WTC11 (cell line): ENCODE measurements around the gene MGAT5B. TPM values are rescaled to one million over a fixed set of nuclear protein-coding genes. Genes with fewer than 3 reads are reported as not detected.

ENCODE experiments used
- ATAC-seq: fragments of 200-7000 bp; cut with Tn5 transposase; 2 replicates; pipeline ENCODE4 v1.10.0; 2021; ENCODE audit warnings: mild to moderate bottlenecking, moderate library complexity
- CTCF ChIA-PET: fragments of 300-600 bp; sonication (Branson Sonifier 250); formaldehyde crosslinking; loops from one replicate; lab custom pipeline; 2021; ENCODE audit warnings: antibody characterized with exemption; lab: Charles Lee
- POLR2A ChIA-PET: fragments of 350-600 bp; sonication (Branson Sonifier 250); formaldehyde crosslinking; loops from one replicate; lab custom pipeline; 2021; ENCODE audit warnings: antibody characterized with exemption; lab: Charles Lee
- DNase-seq: peaks from one replicate; pipeline ENCODE4 v3.0.0; 2021; ENCODE audit warnings: low spot score
- H3K27ac Mint-ChIP-seq: 2 replicates; pipeline ENCODE4 v1.8.0; 2021; ENCODE audit warnings: mixed read lengths
- H3K27me3 Mint-ChIP-seq: 2 replicates; pipeline ENCODE4 v1.8.0; 2021; ENCODE audit warnings: low read depth, mild to moderate bottlenecking, moderate library complexity, mixed read lengths
- H3K36me3 Mint-ChIP-seq: 2 replicates; pipeline ENCODE4 v1.8.0; 2021; ENCODE audit warnings: mixed read lengths
- H3K4me1 Mint-ChIP-seq: 2 replicates; pipeline ENCODE4 v1.8.0; 2022; ENCODE audit warnings: mixed read lengths
- H3K4me3 Mint-ChIP-seq: 2 replicates; pipeline ENCODE4 v1.8.0; 2021; ENCODE audit warnings: mild to moderate bottlenecking, moderate library complexity, mixed read lengths
- H3K9me3 Mint-ChIP-seq: 2 replicates; pipeline ENCODE4 v1.8.0; 2021; ENCODE audit warnings: mixed read lengths
- ATF2 ChIP-seq: sonication (generic); formaldehyde crosslinking; IDR thresholded peaks from 2 replicates; pipeline ENCODE4 v1.8.1; 2022; ENCODE audit warnings: low read depth, missing genetic modification reagents, borderline replicate concordance
- CTCF ChIP-seq: fragments of 200-600 bp; IDR thresholded peaks from 2 replicates; pipeline ENCODE4 v1.8.0; 2022; ENCODE audit warnings: antibody characterized with exemption
- GRHL2 ChIP-seq: fragments of 250-450 bp; sonication (Bioruptor Pico); IDR thresholded peaks from 2 replicates; pipeline ENCODE4 v1.8.0; 2022; ENCODE audit warnings: mild to moderate bottlenecking, moderate library complexity; ENCODE audit not compliant: insufficient replicate concordance, severe bottlenecking
- GTF2I ChIP-seq: fragments of 250-450 bp; sonication (Bioruptor Pico); conservative IDR thresholded peaks from 2 replicates; pipeline ENCODE4 v1.4.0; 2021; ENCODE audit warnings: mild to moderate bottlenecking
- JAZF1 ChIP-seq: fragments of 250-450 bp; sonication (Bioruptor Pico); IDR thresholded peaks from 2 replicates; pipeline ENCODE4 v1.9.0; 2021; ENCODE audit warnings: moderate library complexity, mild to moderate bottlenecking, inconsistent platforms
- MAX ChIP-seq: sonication (generic); formaldehyde crosslinking; IDR thresholded peaks from 2 replicates; pipeline ENCODE4 v1.8.0; 2022; ENCODE audit warnings: mild to moderate bottlenecking, missing genetic modification reagents
- MXD4 ChIP-seq: fragments of 250-450 bp; sonication (Bioruptor Pico); IDR thresholded peaks from 2 replicates; pipeline ENCODE4 v1.8.0; 2021; ENCODE audit warnings: mild to moderate bottlenecking, moderate library complexity, borderline replicate concordance
- MYBL2 ChIP-seq: sonication (generic); formaldehyde crosslinking; IDR thresholded peaks from 2 replicates; pipeline ENCODE4 v1.8.1; 2023; ENCODE audit warnings: mild to moderate bottlenecking, moderate library complexity, missing genetic modification reagents
- NFATC4 ChIP-seq: fragments of 250-450 bp; sonication (Bioruptor Pico); IDR thresholded peaks from 2 replicates; pipeline ENCODE4 v1.9.0; 2021; ENCODE audit warnings: mild to moderate bottlenecking
- ZBTB21 ChIP-seq: sonication (generic); formaldehyde crosslinking; IDR thresholded peaks from 2 replicates; pipeline ENCODE4 v1.8.1; 2023; ENCODE audit warnings: mild to moderate bottlenecking, missing genetic modification reagents, borderline replicate concordance
- ZBTB43 ChIP-seq: sonication (generic); formaldehyde crosslinking; IDR thresholded peaks from 2 replicates; pipeline ENCODE4 v1.8.1; 2023; ENCODE audit warnings: mild to moderate bottlenecking, missing genetic modification reagents
- ZNF232 ChIP-seq: sonication (generic); formaldehyde crosslinking; IDR thresholded peaks from 2 replicates; pipeline ENCODE4 v1.8.0; 2022; ENCODE audit warnings: mild to moderate bottlenecking, missing genetic modification reagents
- ZNF317 ChIP-seq: sonication (generic); formaldehyde crosslinking; IDR thresholded peaks from 2 replicates; pipeline ENCODE4 v1.8.1; 2023; ENCODE audit warnings: low read depth, mild to moderate bottlenecking, moderate library complexity, missing genetic modification reagents, borderline replicate concordance
- ZNF671 ChIP-seq: fragments of 250-450 bp; sonication (Bioruptor Pico); IDR thresholded peaks from 2 replicates; pipeline ENCODE4 v1.8.0; 2021; ENCODE audit warnings: mild to moderate bottlenecking
- total RNA-seq: library from RNA; stranded (reverse); gene quantifications from 3 replicates; pipeline ENCODE4 v1.2.3, GENCODE V29; 2021

MGAT5B gene
- total RNA-seq, 1 experiment from 2014 or later = 11.6 TPM

- TF ChIP-seq ZNF232 (CRISPR knock-in tag) (no peak), ZNF671 (CRISPR knock-in tag) (no peak)
- TF ChIP-seq, all 79 proteins: peak for 0
These were observed 69.8 kb downstream of the MGAT5B start (continued) for GRCh38 chr17:76938009-76938408.

GRCh38 chr17:76940295-76940694, 72.1 kb downstream of the MGAT5B start:
- peak; percentile 74 for DNase-seq
- Mint-ChIP-seq H3K4me3 (0 out of 2 replicates have a peak overlapping the region, but pooled peaks have one; percentile 7), H3K9me3 (no peaks in the 10 kb centered on the region), H3K27me3 (no peaks in the 10 kb centered on the region), H3K4me1 (peaks cover 28% of the 10 kb centered on the region), H3K27ac (no peak overlapping the region), H3K36me3 (no peaks in the 10 kb centered on the region)
- no peak for TF ChIP-seq ZNF317 (CRISPR knock-in tag)
- 0 out of 2 replicates have a peak, but pooled peaks have one; percentile 22 for TF ChIP-seq MAX (CRISPR knock-in tag)
- peak; percentile 87 for ATAC-seq
- ChIA-PET POLR2A (interaction anchor here (0.6 to 0.7 kb wide), 2 partner anchors 10 to 29 kb away, joined by 4 to 5 read pairs; no protein-coding TSS in a partner anchor), CTCF (interaction anchor here (0.6 to 2.2 kb wide), 15 partner anchors 9 to 117 kb away, joined by 3 to 39 read pairs (median 5); partner anchors contain the start of gene MGAT5B)

- TF ChIP-seq ZBTB21 = no peak
- 0 out of 2 replicates have a peak, but pooled peaks have one; percentile 56 for TF ChIP-seq GTF2I
- TF ChIP-seq NFATC4 = no peak
- peak; percentile 34; the same call in 1 of the 2 replicates for TF ChIP-seq CTCF
- TF ChIP-seq MYBL2 (CRISPR knock-in tag) = no peak
- peak; percentile 85 for DNase-seq
- H3K4me3 Mint-ChIP-seq = 0 out of 2 replicates have a peak overlapping the region, but pooled peaks have one; percentile 7
- H3K4me1 Mint-ChIP-seq = peaks cover 28% of the 10 kb centered on the region
- H3K27me3 Mint-ChIP-seq = no peaks in the 10 kb centered on the region
- H3K27ac Mint-ChIP-seq = peak overlapping the region; percentile 67
- CTCF ChIA-PET = interaction anchor here (0.9 to 2.9 kb wide), 11 partner anchors 13 to 115 kb away, joined by 3 to 39 read pairs (median 7); partner anchors contain the start of gene MGAT5B
- no peaks in the 10 kb centered on the region for H3K9me3 Mint-ChIP-seq
- no peaks in the 10 kb centered on the region for H3K36me3 Mint-ChIP-seq
- ATAC-seq = peak; percentile 78
- POLR2A ChIA-PET = interaction anchor here (0.9 kb wide), 1 partner anchor 105 kb away, joined by 4 read pairs; no protein-coding TSS in a partner anchor
These were observed 72.6 kb downstream of the MGAT5B start for GRCh38 chr17:76940738-76941350.

- no peak for DNase-seq
- ChIA-PET POLR2A (no interaction called here), CTCF (interaction anchor here (0.6 to 2.9 kb wide), 9 partner anchors 9 to 317 kb away, joined by 3 to 20 read pairs (median 3); partner anchors contain the start of gene MGAT5B)
- Mint-ChIP-seq H3K9me3 (no peaks in the 10 kb centered on the region), H3K27me3 (no peaks in the 10 kb centered on the region), H3K36me3 (no peaks in the 10 kb centered on the region), H3K4me1 (peaks cover 28% of the 10 kb centered on the region), H3K4me3 (no peak overlapping the region), H3K27ac (no peak overlapping the region)
- TF ChIP-seq ZBTB43 (CRISPR knock-in tag) = no peak
- TF ChIP-seq JAZF1 (CRISPR knock-in tag) = no peak
- no peak for TF ChIP-seq GRHL2 (CRISPR knock-in tag)
- TF ChIP-seq ATF2 (CRISPR knock-in tag) = no peak
- no peak for TF ChIP-seq MXD4 (CRISPR knock-in tag)
- no peak for ATAC-seq
These were observed 75.0 kb downstream of the MGAT5B start for GRCh38 chr17:76943202-76943601.
